GM18517 (cell line): Measurements from ENCODE around the gene UBXN6.

ENCODE experiments used
- ATAC-seq: cut with Tn5 transposase; IDR thresholded peaks from one replicate; pipeline ENCODE4 v1.9.1; 2021; ENCODE audit warnings: mild to moderate bottlenecking, moderate library complexity; ENCODE audit not compliant: unreplicated experiment

The UBXN6 gene

DNA sequence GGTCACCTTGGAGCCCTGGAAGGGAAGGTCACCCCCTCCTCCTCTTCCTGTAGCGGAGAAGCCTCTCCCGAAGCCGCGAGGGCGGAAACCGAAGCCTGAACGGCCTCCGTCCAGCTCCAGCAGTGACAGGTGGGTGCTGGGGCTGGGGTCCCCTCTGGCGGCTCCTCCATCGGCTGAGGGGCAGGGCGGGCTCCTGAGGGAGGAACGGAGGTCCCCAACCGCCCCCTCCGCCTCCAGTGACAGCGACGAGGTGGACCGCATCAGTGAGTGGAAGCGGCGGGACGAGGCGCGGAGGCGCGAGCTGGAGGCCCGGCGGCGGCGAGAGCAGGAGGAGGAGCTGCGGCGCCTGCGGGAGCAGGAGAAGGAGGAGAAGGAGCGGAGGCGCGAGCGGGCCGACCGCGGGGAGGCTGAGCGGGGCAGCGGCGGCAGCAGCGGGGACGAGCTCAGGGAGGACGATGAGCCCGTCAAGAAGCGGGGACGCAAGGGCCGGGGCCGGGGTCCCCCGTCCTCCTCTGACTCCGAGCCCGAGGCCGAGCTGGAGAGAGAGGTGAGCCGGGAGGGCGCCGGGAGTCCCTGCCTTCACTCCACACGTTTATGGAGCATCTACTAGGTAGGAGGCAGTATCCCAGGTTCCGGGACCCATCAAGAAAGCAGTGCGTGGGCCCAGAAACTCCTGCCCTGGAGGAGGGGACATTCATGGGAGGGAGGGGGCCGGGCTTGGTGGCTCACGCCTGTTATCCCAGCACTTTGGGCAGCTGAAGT lies 36.5 kb upstream of the UBXN6 start:
- ATAC-seq = no peak

DNA sequence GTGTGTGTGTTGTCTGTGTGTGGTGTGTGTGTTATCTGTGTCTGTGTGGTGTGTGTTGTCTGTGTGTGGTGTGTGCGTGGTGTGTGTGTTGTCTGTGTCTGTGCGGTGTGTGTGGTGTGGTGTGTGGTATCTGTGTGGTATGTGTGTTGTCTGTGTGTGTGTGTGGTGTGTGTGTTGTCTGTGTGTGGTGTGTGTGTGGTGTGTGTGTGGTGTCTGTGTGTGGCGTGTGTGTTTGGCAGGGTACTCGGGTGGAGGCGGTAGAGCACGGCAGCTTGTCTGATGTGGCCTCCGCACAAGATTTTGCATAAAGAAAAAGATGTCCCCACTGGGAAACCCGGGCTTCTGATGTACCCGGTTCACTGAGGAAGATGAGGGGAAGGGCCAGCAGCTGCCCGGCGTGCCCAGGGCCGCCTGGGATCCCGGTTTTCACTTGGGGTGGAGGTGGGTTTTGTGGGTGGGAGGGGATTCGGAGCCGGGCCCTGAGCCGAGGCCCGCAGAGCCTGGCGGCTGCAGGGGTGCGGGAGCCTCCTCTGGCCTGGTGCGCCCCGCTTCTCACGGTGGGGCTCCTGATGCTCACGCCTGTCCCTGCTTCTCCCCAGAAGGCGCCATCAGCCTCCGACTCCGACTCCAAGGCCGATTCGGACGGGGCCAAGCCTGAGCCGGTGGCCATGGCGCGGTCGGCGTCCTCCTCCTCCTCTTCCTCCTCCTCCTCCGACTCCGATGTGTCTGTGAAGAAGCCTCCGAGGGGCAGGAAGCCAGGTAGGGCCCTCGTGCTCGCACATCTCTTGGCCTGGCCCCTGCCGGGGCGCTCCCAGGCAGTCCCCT lies 35.7 kb upstream of the UBXN6 start:
- ATAC-seq = no peak

DNA sequence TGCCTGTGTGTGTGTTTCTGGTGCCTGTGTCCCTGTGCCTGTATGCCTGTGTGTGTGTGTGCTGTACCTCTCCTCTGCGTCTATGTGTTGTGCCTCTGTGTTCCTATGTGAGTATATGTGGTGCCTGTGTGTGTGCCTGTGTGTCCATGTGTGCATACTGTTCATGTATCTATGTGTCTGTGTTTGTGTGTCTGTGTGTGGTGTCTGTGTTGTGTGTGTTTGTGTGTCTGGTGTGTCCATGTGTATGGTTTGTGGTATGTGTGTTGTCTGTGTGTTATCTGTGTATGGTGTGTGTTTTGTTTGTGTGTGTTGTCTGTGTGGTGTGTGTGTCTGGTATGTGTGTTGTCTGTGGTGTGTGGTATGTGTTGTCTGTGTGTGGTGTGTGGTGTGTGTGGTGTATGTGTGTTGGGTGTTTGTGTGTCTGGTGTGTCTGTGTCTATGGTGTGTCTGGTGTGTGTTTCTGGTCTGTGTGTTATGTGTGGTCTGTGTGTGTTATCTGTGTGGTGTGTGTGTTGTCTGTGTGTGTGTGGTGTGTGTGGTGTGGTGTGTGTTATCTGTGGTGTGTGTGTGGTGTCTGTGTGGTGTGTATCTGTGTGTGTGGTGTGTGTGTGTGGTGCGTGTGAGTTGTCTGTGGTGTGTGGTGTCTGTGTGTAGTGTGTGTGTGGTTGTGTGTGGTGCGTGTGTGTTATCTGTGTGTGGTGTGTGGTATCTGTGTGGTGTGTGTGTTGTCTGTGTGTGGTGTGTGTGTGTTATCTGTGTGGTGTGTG lies 34.9 kb upstream of the UBXN6 start:
- no peak for ATAC-seq

DNA sequence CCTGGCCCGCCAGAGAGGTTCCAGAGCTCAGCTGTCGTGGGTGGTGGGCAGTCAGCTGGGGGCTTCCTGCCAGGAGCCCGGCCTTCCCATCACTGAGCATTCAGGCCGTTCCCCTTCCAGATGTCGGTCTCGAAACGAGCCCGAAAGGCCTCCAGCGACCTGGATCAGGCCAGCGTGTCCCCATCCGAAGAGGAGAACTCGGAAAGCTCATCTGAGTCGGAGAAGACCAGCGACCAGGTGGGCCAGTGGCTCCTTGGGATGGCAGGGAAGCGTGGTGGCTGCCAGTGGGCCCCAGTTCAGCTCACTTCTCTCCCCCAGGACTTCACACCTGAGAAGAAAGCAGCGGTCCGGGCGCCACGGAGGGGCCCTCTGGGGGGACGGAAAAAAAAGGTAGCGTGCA lies 33.9 kb upstream of the UBXN6 start:
- ATAC-seq = no peak

DNA sequence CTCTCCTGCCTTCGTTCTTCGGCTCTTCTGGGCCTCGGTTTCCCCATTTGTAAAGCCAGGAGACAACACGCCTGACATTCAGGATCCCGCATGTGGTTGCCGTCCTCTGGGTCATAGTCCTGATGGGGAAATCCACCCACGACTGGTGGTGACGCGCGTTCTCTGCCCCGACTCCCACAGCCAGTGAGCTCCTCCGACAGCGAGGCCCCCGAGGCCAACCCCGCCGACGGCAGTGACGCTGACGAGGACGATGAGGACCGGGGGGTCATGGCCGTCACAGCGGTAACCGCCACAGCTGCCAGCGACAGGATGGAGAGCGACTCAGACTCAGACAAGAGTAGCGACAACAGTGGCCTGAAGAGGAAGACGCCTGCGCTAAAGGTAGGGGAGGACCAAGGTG lies 30.9 kb upstream of the UBXN6 start:
- no peak for ATAC-seq

DNA sequence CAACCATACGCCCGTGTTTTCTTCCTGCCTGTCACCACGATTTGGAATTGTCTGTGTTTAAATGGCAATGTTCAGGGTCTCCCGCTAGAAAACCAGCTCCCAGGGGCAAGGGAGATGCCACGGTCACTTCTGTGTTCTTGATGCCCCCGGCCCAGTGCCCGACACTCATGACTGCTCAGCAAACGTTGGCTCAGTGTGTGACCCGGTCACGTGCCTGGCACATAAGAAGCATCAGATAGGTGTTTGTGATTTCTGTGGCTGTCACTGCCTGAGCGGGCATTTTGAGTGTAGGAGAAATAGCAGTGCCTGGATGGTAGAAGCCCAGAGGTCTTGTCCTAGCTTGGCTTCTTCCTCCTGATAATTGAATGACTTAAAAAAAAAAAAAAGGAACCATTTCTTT lies 30.0 kb upstream of the UBXN6 start:
- ATAC-seq = no peak

DNA sequence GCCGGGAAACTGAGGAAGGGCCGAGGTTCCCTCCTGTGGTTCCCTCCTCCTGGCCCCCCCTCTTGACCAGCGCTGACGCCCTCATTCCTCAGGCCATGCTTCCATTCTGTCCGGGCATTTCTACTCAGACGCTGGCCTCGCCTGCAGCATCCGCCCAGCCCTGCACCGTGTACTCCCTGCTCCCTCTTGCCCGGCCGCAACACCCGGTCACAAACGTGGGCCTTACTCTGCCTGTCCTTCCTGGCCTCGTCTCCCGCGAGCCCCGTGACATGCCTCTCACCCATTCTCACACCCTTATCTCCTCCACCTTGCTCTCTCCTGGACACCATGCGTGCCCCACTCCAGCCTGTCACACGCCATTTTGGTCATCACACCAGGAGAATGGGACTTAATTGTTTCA lies 25.8 kb upstream of the UBXN6 start:
- no peak for ATAC-seq

DNA sequence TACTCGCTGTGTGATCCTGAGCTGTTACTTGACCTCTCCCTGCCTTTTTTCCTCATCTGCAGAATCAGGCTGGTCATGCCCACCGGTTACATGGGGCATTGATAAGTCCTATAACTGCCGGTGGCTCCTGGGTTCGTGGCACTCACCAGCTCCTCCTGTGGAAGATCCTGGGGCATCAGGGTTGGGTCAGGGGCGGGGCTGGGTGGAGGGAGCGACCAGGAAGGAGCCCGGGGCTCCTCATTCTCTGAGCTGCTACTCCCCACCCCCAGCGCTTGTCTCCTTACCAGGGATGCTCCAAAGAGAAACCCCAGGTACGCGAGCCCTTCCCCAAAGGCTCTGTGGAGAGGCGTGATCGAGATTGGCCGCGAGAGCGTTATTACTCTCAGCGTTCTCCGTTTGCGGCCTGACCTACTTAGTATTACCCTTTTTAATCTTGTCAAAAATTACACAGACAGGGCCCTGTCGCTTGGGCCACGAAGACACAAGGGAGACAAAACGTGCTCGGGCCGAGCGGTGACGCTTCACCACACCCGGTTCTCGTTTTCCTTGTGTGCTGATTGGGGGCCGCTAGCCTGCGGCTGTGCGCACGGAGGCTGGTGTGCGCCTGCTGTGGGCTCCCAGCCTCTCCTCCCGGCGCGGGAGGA lies 25.2 kb upstream of the UBXN6 start:
- no peak for ATAC-seq

DNA sequence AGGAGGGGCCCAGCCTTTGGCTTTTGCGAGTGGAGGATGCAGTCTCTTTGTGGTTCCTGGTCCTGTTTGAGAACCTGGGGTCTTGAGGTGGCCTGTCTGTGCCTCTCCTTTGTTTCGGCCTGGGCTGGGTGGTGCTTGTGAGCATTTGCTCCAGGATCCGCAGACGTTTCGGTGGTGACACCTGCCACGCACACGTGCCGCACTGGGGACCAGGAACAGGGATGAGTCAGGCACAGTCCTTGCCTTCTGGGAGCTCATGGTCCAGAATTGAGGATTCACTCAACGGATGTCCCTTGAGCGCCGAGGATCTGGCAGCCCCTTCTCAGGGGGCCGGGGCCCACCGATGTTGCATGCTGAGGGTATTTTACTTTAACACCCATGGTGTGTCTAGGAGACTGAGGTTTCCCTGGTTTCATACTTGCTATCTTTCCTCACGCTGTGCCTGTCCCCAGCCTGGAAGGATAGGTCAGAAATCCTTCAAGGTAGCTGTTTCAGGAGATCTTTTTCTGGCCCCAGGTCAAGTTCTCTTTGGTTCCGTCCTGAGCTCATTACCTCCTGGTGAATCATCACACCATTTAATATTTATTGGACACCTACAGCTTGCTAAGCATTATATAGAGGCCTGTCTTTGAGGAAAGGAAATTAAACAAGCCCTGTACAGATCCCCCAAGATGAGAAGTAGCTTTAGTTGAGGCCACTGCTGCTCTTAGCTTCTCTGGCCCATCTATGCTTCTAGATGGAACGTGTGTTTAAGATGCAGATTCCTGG lies 19.6 kb upstream of the UBXN6 start:
- ATAC-seq = no peak

DNA sequence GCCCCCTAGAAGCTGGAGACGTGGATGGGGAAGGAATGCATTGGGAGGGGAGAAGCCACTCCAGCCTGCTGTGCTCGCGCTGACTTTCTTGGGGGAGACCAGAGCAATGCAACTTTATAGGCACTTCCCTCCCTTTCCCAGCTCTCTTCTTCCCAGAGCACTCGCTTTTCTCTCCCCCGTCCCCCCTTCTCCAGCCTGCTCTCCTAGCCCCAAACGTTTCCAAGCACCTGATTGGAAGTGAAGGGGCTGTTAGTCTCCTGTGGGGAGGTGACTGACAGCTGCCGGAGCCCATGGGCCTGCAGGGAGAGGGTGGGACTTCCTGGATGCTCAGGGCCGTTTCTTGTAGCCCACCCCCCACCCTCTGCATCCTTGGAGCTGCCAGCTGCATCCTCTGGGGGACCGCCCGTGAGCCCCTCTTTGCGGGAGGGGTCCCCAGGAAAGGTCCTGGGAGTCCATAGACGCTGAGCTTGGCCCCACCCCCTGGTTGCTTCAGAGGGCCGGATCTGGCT lies 17.0 kb upstream of the UBXN6 start:
- no peak for ATAC-seq

DNA sequence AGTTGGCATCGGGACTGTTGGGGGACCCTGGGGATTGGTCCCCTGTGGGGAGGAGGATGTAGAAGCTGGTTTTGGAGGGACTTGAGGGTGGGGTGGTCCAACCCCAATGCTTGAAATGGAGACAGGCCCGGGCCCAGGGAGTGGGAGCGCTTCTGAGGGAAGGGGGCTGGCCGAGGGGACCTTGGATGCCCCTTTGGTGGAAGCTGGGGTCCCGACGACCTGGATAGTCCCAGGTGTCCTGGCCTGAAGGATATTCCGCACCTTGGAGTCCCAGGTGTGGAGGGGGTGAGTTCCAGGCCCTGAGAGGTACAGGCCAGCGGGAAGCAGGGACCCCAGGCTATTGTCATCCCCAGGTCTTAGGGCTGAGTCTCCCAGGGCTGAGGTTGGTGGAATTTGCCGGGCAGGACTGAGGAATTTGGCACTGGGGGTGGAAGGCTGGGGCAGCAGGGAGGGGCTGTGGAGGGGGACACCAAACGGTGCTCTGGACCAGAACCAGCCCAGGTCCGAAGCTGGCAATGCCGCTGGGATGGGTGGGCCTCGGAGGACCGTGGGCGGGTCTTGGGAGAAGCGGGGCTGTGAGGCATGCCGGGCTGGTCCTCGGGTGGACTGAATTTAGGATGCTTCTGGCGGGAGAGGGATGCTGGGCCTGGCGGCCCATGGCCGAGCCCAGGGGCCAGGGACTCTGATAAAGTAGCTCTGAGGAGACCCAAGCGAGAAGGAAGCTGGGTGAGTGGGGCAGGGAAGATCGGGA lies 16.3 kb upstream of the UBXN6 start:
- no peak for ATAC-seq

DNA sequence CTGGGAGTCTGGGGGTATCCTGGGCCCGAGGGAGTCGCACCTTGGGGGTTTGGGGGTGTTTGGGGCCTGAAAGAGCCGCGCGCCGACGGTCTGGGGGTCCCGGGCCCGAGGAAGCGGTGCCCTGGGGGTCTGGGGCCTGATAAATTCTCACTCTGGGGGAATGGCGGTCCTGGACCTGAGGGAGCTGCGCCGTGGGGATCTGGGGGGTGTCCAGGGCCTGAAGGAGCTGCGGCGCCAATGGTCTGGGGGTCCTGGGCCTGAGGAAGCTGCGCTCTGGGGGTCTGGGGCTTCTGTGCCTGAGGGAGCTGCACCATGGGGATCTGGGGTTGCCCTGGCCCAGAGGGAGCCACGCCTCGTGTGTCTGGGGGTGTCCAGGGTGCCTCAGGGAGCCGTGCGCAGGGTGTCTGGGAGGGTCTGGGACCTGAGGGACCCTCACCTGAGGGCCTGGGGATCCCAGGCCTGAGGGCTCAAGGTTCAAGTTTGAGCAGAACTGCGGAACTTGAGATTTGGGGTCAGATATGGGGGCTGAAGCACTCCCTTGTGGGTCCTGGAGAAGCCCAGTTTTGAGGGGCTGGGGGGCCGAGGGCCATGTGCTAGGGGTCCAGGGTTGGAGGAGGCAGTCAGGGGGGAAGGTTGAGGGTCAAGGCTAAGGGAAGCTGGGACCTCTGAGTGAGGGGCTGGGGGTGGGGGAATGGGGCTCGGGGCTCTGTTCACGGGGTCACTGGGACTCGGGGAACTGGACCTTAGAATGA lies 15.6 kb upstream of the UBXN6 start:
- no peak for ATAC-seq

DNA sequence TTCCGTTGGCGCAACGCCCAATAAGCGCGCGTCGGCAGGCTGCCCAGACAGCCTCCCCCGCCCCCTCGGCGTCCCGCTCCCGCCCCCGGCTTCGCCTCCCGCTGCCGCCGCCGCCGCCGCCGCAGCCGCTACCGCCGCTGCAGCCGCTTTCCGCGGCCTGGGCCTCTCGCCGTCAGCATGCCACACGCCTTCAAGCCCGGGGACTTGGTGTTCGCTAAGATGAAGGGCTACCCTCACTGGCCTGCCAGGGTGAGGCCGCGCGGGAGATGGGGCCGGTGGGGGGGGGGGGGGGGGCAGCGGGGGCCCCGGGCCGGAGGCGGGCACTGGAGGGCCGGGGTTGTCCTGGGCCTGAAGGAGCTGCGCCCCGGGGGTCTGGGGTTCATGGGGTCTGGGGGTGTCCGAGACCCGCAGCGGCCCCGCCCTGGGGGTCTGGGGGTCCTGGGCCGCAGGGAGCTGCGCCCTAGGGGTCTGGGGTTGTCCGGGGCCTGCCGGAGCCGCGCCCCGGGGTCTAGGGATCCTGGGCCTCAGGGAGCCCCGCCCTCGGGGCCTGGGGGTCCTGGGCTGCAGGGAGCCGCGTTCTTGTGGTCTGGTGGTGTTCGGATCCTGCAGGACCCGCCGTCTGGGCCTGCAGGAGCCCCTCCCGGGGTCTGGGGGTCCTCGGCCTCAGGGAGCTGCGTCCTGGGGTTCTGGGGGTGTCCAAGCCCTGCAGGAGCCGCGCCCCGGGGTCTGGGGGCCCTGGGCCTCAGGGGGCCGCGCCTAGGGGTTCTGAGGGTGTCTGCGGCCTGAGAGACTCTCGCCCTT lies 14.8 kb upstream of the UBXN6 start, which contains the start of gene HDGFL2:
Gene HDGFL2, plus strand, starts transcription at position 124 of the 801 bp plus-strand sequence. Its CDS starts 54 bp downstream, at position 178.
- no peak for ATAC-seq

DNA sequence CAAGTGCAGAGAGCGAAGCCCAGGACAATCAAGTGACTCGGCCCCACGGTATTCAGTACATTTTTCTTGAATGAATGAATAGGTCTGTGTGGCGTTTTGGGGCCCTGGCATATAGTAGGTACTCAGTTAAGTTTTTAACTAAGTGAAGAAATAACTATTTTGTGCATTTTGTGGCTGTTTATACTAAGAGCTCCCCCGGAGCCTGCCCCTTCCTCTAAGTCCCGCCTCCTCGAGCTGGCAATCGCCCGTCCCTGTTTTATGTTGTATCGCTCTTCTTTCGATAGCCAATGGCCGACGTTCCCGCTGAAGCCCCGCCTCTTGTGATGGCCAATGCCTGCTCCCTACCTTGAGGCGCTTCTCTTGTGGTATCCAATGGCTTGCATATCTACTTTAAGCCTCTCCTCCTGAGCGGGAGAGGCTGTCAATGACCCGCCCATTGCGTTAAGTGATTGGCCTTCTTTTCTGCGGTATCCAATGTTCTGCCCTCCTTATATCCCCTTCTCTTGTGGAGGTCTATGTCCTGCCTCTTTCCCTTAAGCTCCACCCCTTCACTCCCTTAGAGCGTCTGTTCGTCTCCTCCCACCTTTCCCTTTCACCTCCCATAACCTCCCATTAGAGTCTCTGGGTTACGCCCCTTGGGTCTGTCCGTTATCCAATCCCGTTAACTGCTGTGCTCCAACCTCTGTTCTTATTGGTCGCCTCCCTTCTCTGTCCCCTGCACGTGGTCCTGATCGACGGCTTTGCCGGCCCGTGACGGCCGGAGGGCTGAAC lies 14.0 kb upstream of the UBXN6 start:
- ATAC-seq = peak; percentile 91

DNA sequence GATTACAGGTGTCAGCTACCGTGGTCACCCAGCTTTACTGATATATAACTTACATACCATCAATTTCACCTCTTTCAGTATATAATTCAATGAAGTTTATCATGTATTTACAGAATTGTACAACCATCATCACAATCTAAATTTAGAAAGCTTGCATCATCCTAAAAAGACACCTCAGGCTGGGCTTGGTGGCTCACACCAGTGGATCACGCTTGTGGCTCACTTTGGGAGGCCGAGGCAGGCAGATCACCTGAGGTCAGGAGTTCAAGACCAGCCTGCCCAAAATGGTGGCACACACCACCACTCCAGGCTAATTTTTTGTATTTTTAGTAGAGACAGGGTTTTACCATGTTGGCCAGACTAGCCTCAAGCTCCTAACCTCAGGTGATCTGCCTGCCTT lies 10.2 kb upstream of the UBXN6 start:
- no peak for ATAC-seq

DNA sequence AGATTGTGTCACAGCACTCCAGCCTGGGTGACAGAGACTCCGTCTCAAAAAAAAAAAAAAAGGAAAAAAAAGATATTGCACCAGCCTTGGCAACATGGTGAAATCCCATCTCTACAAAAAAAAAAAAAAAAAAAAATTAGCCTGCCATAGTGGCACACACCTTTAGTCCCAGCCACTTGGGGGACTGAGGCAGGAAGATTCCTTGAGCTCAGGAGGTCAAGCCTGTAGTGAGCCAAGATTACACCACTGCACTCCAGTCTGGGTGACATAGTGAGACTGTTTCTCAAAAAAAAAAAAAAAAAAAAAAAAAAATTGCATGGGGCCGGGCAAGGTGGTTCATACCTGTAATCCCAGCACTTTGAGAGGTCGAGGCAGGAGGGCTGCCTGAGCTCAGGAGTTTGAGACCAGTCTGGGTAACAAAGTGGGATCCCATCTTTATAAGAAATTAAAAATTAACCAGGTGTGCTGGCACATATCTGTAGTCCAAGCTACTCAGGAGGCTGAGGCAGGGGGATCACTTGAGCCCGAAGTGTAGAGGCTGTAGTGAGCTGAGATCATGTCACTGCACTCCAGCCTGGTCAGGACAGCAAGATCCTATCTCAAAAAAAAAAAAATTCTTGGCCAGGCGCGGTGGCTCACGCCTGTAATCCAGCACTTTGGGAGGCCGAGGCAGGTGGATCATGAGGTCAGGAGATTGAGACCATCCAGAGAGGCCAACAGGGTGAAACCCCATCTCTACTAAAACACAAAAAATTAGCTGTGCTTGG lies 7.4 kb upstream of the UBXN6 start:
- ATAC-seq = no peak
